Esophagus muscularis mucosa (tissue), 4 donors: ENCODE data around the gene NUP188.

ENCODE experiments used
- CTCF ChIP-seq, 3 experiments: fragments of 200-600 bp in 2 of 3; fragments of 450-650 bp in 1 of 3; sonication (generic) in 2 of 3; IDR thresholded peaks; one replicate each; pipeline ENCODE4 v1.5.1; 2017 to 2019; ENCODE audit warnings: antibody characterized with exemption in 3 of 3, mild to moderate bottlenecking in 2 of 3, moderate library complexity in 1 of 3
- EP300 ChIP-seq: sonication (generic); formaldehyde crosslinking; IDR thresholded peaks from one replicate; pipeline ENCODE4 v1.6.1; 2017; ENCODE audit warnings: antibody characterized with exemption
- POLR2A ChIP-seq: fragments of 450-650 bp; IDR thresholded peaks from one replicate; pipeline ENCODE4 v1.6.1; 2017; ENCODE audit warnings: antibody characterized with exemption, moderate library complexity, mild to moderate bottlenecking, low read depth
- POLR2AphosphoS5 ChIP-seq, 2 donors: sonication (generic); formaldehyde crosslinking; IDR thresholded peaks; one replicate each; pipeline ENCODE4 v1.6.1; 2017; ENCODE audit warnings: antibody characterized with exemption in 2 of 2

- TF ChIP-seq CTCF (IDR thresholded peaks at IDR 0.05), result no peak
- no peak for TF ChIP-seq POLR2A
- peak; percentile 59 to 68 for TF ChIP-seq POLR2AphosphoS5 (IDR thresholded peaks at IDR 0.05)
- TF ChIP-seq EP300, result no peak
Measured at GRCh38 chr9:128911529-128912035, 35.9 kb upstream of the NUP188 start.
